Neural progenitor cell (in vitro differentiated cells): Measurements from ENCODE around the gene DISC1.

Source experiments
- CTCF ChIP-seq: fragments of 200-600 bp; sonication (generic); IDR thresholded peaks from 2 replicates; pipeline ENCODE4 v1.5.1; 2017; ENCODE audit warnings: antibody characterized with exemption, mild to moderate bottlenecking
- EZH2 ChIP-seq: fragments of 200-600 bp; sonication (generic); IDR thresholded peaks from 2 replicates; pipeline ENCODE4 v1.6.1; 2017; ENCODE audit warnings: antibody characterized with exemption, mild to moderate bottlenecking, moderate library complexity

DNA sequence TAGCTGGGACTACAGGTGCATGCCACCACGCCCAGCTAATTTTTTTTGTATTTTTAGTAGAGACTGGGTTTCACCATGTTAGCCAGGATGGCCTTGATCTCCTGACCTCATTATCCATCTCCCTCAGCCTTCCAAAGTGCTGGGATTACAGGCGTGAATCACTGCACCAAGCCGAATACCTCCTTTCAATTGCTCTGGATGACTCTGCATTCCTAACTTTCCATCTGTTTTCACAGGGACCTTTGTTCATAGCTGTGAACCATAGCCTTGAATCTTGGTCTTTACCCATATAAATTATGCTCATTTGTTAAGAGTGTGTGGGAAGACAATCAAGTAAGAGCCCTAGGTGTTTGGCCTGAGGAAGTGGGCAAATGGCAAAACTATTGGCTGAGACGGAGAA is 422.7 kb downstream of the DISC1 start:
- TF ChIP-seq CTCF (no peak), EZH2 (no peak)
